AG09319 (cell line): ENCODE results near the gene PIWIL4.

Source experiments
- DNase-seq: peaks from one replicate; pipeline ENCODE4 v3.0.0-alpha.2; 2010; ENCODE audit warnings: low read depth; ENCODE audit errors: extremely low read depth
- CTCF ChIP-seq: IDR thresholded peaks from 2 replicates; pipeline ENCODE4 v1.5.1; 2011; ENCODE audit warnings: low read depth, mild to moderate bottlenecking, inconsistent platforms, low read length, moderate library complexity

The PIWIL4 gene

GRCh38 chr11:94657629-94658028, 90.5 kb downstream of the PIWIL4 start:
- DNase-seq = no peak
- TF ChIP-seq CTCF = no peak

DNA sequence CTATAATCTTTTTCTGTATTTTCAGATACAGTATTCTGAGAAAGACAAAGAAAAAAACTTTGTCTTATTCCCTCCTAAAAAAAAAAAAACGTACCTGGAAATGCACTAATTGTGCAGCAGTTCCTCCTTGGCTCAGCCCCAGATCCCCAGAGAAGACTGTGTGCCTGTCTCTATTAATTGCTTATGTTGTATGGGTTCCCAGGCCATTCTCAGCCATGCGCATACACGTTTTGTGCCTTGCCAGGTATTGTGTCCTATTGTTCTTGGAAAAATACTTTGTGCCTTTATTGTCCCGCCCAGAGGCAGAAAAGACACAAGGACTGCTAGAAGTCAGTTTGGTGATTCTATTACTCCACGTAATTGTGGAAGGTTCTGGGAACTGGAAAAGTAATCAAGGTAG, 91.2 kb downstream of the PIWIL4 start:
- DNase-seq = no peak
- no peak for TF ChIP-seq CTCF

DNA sequence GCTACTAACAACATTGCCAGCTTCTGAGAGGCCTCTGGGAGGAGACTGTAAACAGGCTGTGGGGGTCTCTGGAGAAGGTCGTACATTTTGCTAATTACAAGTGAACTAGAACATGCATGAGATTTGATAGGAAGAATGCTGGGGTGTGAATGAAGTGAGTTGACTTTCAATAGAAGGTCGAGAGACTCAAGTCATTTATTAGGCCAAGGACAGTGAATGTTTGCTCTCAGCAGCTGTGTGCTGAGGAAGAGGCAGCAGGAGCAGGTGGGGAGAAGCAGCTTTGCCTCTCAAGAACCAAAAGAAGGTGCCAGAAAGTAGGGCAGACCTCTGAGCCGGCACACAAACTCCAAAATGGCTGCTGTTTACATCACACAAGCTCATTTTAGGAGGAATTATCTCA, 91.7 kb downstream of the PIWIL4 start:
- no peak for DNase-seq
- no peak for TF ChIP-seq CTCF

DNA sequence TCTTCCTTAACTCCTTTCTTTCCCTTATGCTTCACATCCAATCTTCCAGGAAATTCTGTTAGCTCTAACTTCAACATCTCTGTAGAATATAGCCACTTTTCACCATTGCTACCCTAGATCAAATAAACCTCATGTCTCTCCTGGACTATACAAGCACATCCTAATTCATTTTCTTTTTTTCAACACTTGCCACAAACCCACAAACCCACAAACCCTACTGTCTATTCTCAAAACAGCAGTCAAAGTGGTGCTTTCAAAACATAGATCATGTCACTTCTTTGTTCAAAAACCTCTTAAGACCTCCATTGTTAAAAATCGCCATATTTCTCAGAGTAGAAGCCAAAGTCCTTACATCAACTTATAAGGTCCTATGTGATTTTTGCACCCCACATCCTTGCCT, 94.3 kb downstream of the PIWIL4 start:
- DNase-seq = no peak
- no peak for TF ChIP-seq CTCF

- DNase-seq = no peak
- no peak for TF ChIP-seq CTCF
These were observed 95.1 kb downstream of the PIWIL4 start for GRCh38 chr11:94662065-94662779.

- no peak for DNase-seq
These were observed 95.8 kb downstream of the PIWIL4 start for GRCh38 chr11:94662846-94663390.

More at GRCh38 chr11:94662846-94663390, 95.8 kb downstream of the PIWIL4 start:
- no peak for TF ChIP-seq CTCF
